Osteoblast (primary cell): Measurements from ENCODE around the gene GPBP1L1. TPM values are rescaled to one million over a fixed set of nuclear protein-coding genes. Genes with fewer than 3 reads are reported as not detected.

Source experiments
- DNase-seq: peaks from one replicate; pipeline ENCODE4 v3.0.0; 2011; ENCODE audit warnings: low spot score, mixed read lengths; ENCODE audit not compliant: insufficient read length; ENCODE audit errors: missing footprints
- H2AFZ ChIP-seq: 2 replicates; pipeline ENCODE4 v1.6.0; 2011; ENCODE audit warnings: mild to moderate bottlenecking, low read length
- H3K27ac ChIP-seq: 2 replicates; pipeline ENCODE4 v1.5.1; 2011; ENCODE audit warnings: mild to moderate bottlenecking, low read depth, low read length, moderate library complexity
- H3K27me3 ChIP-seq: 2 replicates; pipeline ENCODE4 v1.6.0; 2012; ENCODE audit warnings: mild to moderate bottlenecking, control low read depth, inconsistent platforms, low read length, moderate library complexity; ENCODE audit not compliant: insufficient read depth
- H3K36me3 ChIP-seq: 2 replicates; pipeline ENCODE4 v1.5.1; 2011; ENCODE audit warnings: mild to moderate bottlenecking, low read length, control low read depth, moderate library complexity; ENCODE audit not compliant: insufficient read depth
- H3K4me1 ChIP-seq: 2 replicates; pipeline ENCODE4 v1.5.1; 2011; ENCODE audit warnings: mild to moderate bottlenecking, low read length, control low read depth, moderate library complexity; ENCODE audit not compliant: insufficient read depth
- H3K4me2 ChIP-seq: 2 replicates; pipeline ENCODE4 v1.6.0; 2011; ENCODE audit warnings: mild to moderate bottlenecking, low read length; ENCODE audit not compliant: insufficient read depth
- H3K4me3 ChIP-seq: fragments of 200-600 bp; sonication (generic); 3 replicates; pipeline ENCODE4 v1.5.1; 2012; ENCODE audit warnings: mild to moderate bottlenecking, low read length, inconsistent platforms; ENCODE audit not compliant: insufficient read depth
- H3K79me2 ChIP-seq: 2 replicates; pipeline ENCODE4 v1.6.0; 2012; ENCODE audit warnings: mild to moderate bottlenecking, low read length, control low read depth, inconsistent platforms; ENCODE audit not compliant: insufficient read depth
- H3K9me3 ChIP-seq: 2 replicates; pipeline ENCODE4 v1.5.1; 2011; ENCODE audit warnings: low read depth, low read length, control low read depth
- H4K20me1 ChIP-seq: 2 replicates; pipeline ENCODE4 v1.6.0; 2012; ENCODE audit warnings: mild to moderate bottlenecking, low read length, control low read depth; ENCODE audit not compliant: insufficient read depth
- total RNA-seq: library from RNA; depleted of rRNA; stranded (reverse); fragments of >200 nt; gene quantifications from 2 replicates; pipeline ENCODE4 v1.2.3, GENCODE V29; 2012
- TF ChIP-seq, protein P1 (sequence below): IDR thresholded peaks from 2 replicates; pipeline ENCODE4 v1.5.1; 2011; ENCODE audit warnings: mild to moderate bottlenecking, low read depth, low read length, moderate library complexity; ENCODE audit errors: extremely low read depth

Gene GPBP1L1
- total RNA-seq, 1 donor: 97.4 TPM

DNA sequence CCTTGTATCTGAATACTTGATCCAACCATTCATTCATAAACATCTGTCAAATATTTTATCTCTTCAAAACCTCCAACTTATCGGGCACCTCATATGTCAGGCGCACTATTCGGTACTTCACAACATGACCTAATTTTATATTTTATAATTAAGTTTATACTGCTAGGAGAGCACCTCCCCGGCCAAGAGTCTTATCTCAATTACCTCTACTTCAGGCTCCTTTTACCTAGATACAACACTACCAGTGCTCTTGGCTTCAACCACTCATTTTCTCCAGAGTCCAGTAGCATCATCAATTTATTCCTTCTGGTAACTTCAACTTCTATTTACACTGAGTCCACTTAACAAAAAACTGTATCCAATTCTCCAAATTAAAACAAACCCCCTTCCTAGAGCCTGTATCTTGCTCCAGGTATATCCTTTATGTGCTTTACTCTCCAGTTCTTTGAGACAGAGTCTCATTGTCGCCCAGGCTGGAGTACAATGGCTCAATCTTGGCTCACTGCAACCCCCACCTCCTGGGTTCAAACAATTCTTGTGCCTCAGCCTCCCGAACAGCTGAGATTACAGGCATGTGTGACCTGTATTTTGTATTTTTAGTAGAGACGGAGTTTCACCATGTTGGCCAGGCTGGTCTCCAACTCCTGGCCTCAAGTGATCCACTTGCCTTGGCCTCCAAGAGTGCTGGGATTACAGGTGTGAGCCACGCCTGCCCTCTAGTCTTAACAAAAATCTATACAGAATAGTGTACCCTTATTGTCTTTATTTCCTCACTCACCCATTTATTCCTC, 18.8 kb downstream of the GPBP1L1 start:
- no peak for DNase-seq
- no peak overlapping the region for H3K4me3 ChIP-seq
- no peaks in the 10 kb centered on the region for H3K27me3 ChIP-seq
- H2AFZ ChIP-seq: no peak overlapping the region
- peaks cover 98% of the 10 kb centered on the region for H3K79me2 ChIP-seq
- H3K4me1 ChIP-seq: peaks cover 16% of the 10 kb centered on the region
- TF ChIP-seq, protein P1, sequence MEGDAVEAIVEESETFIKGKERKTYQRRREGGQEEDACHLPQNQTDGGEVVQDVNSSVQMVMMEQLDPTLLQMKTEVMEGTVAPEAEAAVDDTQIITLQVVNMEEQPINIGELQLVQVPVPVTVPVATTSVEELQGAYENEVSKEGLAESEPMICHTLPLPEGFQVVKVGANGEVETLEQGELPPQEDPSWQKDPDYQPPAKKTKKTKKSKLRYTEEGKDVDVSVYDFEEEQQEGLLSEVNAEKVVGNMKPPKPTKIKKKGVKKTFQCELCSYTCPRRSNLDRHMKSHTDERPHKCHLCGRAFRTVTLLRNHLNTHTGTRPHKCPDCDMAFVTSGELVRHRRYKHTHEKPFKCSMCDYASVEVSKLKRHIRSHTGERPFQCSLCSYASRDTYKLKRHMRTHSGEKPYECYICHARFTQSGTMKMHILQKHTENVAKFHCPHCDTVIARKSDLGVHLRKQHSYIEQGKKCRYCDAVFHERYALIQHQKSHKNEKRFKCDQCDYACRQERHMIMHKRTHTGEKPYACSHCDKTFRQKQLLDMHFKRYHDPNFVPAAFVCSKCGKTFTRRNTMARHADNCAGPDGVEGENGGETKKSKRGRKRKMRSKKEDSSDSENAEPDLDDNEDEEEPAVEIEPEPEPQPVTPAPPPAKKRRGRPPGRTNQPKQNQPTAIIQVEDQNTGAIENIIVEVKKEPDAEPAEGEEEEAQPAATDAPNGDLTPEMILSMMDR: no peak
- H4K20me1 ChIP-seq: peaks cover 55% of the 10 kb centered on the region
- no peak overlapping the region for H3K4me2 ChIP-seq
- H3K36me3 ChIP-seq: no peaks in the 10 kb centered on the region
- H3K27ac ChIP-seq: no peak overlapping the region
- H3K9me3 ChIP-seq: no peaks in the 10 kb centered on the region

DNA sequence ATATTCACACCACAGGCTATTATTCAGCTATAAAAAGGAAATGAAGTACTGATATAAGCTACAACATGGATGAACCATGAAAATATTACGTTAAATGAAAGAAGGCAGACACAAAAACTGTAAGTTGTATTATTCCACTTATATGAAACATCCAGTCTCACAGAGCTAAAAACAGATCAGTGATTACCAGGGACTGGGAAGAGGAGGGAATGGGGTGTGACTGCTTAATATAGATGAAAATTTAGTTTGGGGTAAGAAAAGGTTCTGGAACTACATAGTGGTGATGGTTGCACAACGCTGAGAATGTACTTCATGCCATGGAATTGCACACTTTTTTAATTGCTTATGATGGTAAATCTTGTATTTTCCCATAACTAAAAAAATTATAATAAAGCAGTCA, 19.5 kb downstream of the GPBP1L1 start:
- Histone ChIP-seq H3K27ac (no peak overlapping the region), H3K4me1 (peaks cover 16% of the 10 kb centered on the region), H3K9me3 (no peaks in the 10 kb centered on the region), H3K27me3 (no peaks in the 10 kb centered on the region), H3K36me3 (no peaks in the 10 kb centered on the region), H3K4me2 (no peak overlapping the region), H2AFZ (no peak overlapping the region), H4K20me1 (peaks cover 56% of the 10 kb centered on the region), H3K79me2 (peaks cover 98% of the 10 kb centered on the region), H3K4me3 (no peak overlapping the region)
- no peak for DNase-seq
- TF ChIP-seq, protein P1: no peak

DNA sequence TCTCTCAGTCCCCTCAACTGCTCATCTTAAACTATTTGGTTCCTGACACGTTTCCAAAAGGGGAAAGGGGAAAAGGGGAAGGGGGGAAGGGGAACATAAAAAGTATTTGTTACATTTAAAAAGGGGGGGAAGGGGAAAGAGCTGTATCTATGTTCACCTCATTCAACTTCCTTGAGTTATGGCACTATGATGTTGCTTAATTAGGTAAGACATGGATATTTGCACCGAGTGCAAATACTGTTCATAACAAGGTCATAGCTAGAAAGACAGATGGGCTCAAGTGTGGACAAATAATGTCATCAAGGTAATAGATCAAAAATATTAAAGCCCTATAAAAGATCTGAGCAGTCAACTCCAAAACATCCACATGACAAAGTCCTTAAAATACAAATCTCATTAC, 26.0 kb downstream of the GPBP1L1 start:
- TF ChIP-seq, protein P1: no peak
- Histone ChIP-seq H4K20me1 (peaks cover 17% of the 10 kb centered on the region), H3K4me3 (no peak overlapping the region), H3K27ac (no peak overlapping the region), H3K27me3 (no peaks in the 10 kb centered on the region), H3K36me3 (peaks cover 43% of the 10 kb centered on the region), H3K4me2 (no peak overlapping the region), H3K79me2 (peaks cover 84% of the 10 kb centered on the region), H3K9me3 (no peaks in the 10 kb centered on the region), H3K4me1 (no peaks in the 10 kb centered on the region), H2AFZ (no peak overlapping the region)
- DNase-seq: peak; percentile 68

DNA sequence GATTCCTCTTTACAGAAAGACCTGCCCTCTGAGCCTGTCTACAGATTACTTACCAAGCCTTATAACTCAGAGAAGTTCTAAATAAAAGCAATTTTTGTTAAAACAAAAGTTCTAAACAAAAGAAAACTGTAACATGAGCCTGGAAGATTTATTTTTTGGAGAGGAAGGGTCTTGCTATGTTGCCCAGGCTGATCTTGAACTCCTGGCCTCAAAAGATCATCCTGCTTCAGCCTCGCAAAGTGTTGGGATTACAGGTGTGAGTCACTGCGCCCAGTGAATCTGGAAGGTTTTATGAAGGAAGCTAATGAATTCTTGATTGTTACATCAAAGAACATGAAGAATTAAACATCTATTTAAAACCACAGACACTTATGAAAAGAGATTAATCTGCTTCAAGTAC, 27.1 kb downstream of the GPBP1L1 start:
- no peak for DNase-seq
- H3K4me3 ChIP-seq: no peak overlapping the region
- H3K27ac ChIP-seq: no peak overlapping the region
- H3K36me3 ChIP-seq: peaks cover 55% of the 10 kb centered on the region
- peaks cover 4% of the 10 kb centered on the region for H3K4me1 ChIP-seq
- TF ChIP-seq, protein P1: no peak
- no peak overlapping the region for H2AFZ ChIP-seq
- peaks cover 21% of the 10 kb centered on the region for H4K20me1 ChIP-seq
- H3K4me2 ChIP-seq: no peak overlapping the region
- H3K9me3 ChIP-seq: no peaks in the 10 kb centered on the region
- peaks cover 78% of the 10 kb centered on the region for H3K79me2 ChIP-seq
- no peaks in the 10 kb centered on the region for H3K27me3 ChIP-seq
